ENCODE data around the gene THAP6. TPM values are rescaled to one million over a fixed set of nuclear protein-coding genes. Genes with fewer than 3 reads are reported as not detected.
A peak's percentile ranks its signal among the peaks of the same experiment; 100 is the strongest.

The THAP6 gene
- total RNA-seq, 1 donor from 2014 or later, result 31.0 TPM

DNA sequence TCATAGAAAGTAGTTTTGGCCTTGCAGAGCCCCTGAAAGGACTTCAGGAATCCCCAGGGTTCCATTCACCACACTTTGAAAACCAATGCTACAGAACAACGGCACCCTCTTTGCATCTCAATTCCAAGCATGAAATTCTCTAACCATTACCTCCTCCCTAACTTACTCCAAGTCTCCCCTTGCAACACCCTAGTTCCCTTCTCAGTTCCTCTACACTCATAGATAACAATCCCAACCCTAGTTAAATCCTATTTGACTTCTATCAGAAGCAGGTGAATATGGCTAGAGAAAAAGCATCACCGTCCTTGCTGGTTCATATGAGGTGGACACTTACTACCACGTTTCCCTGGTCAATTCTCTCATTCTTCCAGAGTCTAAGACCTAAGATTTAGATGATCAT lies 2.4 kb upstream of the THAP6 start:
- H3K9me3 Mint-ChIP-seq (ENCODE audit: unreplicated experiment), result peaks cover 2% of the 10 kb centered on the region
- no peaks in the 10 kb centered on the region for H3K36me3 Mint-ChIP-seq (ENCODE audit: unreplicated experiment)
- H3K4me3 Mint-ChIP-seq (ENCODE audit: unreplicated experiment), result no peak overlapping the region
- peaks cover 2% of the 10 kb centered on the region for H3K27me3 Mint-ChIP-seq (ENCODE audit: unreplicated experiment)
- no peak for DNase-seq
- TF ChIP-seq, protein P1, sequence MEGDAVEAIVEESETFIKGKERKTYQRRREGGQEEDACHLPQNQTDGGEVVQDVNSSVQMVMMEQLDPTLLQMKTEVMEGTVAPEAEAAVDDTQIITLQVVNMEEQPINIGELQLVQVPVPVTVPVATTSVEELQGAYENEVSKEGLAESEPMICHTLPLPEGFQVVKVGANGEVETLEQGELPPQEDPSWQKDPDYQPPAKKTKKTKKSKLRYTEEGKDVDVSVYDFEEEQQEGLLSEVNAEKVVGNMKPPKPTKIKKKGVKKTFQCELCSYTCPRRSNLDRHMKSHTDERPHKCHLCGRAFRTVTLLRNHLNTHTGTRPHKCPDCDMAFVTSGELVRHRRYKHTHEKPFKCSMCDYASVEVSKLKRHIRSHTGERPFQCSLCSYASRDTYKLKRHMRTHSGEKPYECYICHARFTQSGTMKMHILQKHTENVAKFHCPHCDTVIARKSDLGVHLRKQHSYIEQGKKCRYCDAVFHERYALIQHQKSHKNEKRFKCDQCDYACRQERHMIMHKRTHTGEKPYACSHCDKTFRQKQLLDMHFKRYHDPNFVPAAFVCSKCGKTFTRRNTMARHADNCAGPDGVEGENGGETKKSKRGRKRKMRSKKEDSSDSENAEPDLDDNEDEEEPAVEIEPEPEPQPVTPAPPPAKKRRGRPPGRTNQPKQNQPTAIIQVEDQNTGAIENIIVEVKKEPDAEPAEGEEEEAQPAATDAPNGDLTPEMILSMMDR (IDR thresholded peaks at IDR 0.05; ENCODE audit: partially characterized antibody, unreplicated experiment), result no peak
- H3K4me1 Mint-ChIP-seq (ENCODE audit: low read depth, unreplicated experiment), result peaks cover 4% of the 10 kb centered on the region
- no peak overlapping the region for H3K27ac Mint-ChIP-seq (ENCODE audit: unreplicated experiment)

DNA sequence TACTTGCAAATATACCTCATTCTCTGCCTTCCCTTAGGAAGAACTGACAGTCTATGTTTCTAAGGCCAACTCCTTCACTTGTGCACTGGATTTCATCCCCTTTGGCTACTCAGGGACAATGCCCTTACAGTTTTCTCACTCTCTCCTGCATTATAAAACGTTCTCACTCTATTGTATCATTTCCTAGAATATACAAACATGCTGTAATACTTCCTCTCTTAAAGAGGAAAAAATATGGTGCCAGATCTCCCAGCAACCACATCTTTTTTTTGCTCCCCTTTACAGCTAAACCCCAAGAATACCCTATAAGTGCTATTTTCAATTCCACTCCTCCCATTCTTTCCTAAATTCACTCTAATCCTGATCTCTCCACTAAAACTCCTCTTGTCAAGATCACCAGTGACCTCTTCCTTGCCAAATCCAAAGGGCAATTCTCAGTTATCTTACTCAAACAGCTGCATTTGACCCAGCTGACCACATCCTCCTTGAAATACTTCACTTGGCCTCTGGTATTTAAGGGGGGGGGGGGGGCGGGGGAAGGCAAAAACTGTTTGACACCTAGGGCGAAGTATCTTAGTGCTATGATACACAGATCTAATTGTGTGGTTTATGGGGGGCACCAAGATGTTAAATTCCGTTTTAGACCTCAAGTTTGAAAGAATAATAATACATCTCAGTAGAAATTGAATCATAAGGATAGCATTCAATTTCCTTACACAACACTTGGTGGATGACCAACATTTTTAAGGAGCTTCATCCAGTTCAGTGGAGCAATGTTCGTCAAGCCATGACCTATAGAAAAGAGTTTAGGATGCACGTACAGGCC lies 1.7 kb upstream of the THAP6 start:
- H3K27ac Mint-ChIP-seq (ENCODE audit: unreplicated experiment), result no peak overlapping the region
- peaks cover 2% of the 10 kb centered on the region for H3K27me3 Mint-ChIP-seq (ENCODE audit: unreplicated experiment)
- peaks cover 4% of the 10 kb centered on the region for H3K4me1 Mint-ChIP-seq (ENCODE audit: low read depth, unreplicated experiment)
- no peaks in the 10 kb centered on the region for H3K36me3 Mint-ChIP-seq (ENCODE audit: unreplicated experiment)
- TF ChIP-seq, protein P1 (IDR thresholded peaks at IDR 0.05; ENCODE audit: partially characterized antibody, unreplicated experiment), result no peak
- peaks cover 2% of the 10 kb centered on the region for H3K9me3 Mint-ChIP-seq (ENCODE audit: unreplicated experiment)
- no peak overlapping the region for H3K4me3 Mint-ChIP-seq (ENCODE audit: unreplicated experiment)
- DNase-seq, result no peak

DNA sequence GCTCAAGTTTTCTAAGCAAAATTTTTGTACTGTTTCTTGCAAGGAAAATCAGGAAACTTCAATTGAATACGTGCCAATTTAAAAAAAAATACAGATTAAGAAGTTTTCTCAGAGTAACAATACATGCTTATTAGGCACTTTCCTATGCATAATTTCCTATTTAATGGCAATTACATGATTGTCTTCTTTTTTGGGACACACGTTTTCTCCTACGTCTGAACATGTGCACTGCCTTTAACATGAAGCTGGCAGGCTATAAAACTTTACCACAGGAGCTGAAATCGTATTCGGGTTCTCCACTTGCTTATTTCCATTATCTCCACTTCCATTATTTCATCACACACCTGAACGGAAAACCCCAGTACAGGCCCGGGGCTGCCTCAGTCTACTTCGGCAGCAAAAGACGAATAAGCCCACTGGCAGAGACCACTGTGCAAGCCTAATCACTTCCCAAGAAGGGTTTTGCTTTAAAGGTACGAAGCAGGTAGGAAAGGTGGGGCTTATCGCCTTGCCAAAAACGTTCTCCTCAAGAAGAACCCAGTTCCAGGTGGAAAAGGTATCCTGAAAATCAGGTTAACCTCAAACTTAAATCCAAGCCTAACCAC lies 645 bp upstream of the THAP6 start:
- Mint-ChIP-seq H3K4me3 (ENCODE audit: unreplicated experiment) (no peak overlapping the region), H3K36me3 (ENCODE audit: unreplicated experiment) (no peaks in the 10 kb centered on the region), H3K27ac (ENCODE audit: unreplicated experiment) (peak overlapping the region; percentile 88), H3K9me3 (ENCODE audit: unreplicated experiment) (peaks cover 2% of the 10 kb centered on the region), H3K4me1 (ENCODE audit: low read depth, unreplicated experiment) (peaks cover 4% of the 10 kb centered on the region), H3K27me3 (ENCODE audit: unreplicated experiment) (peaks cover 2% of the 10 kb centered on the region)
- TF ChIP-seq, protein P1 (IDR thresholded peaks at IDR 0.05; ENCODE audit: partially characterized antibody, unreplicated experiment), result no peak
- DNase-seq, result no peak

DNA sequence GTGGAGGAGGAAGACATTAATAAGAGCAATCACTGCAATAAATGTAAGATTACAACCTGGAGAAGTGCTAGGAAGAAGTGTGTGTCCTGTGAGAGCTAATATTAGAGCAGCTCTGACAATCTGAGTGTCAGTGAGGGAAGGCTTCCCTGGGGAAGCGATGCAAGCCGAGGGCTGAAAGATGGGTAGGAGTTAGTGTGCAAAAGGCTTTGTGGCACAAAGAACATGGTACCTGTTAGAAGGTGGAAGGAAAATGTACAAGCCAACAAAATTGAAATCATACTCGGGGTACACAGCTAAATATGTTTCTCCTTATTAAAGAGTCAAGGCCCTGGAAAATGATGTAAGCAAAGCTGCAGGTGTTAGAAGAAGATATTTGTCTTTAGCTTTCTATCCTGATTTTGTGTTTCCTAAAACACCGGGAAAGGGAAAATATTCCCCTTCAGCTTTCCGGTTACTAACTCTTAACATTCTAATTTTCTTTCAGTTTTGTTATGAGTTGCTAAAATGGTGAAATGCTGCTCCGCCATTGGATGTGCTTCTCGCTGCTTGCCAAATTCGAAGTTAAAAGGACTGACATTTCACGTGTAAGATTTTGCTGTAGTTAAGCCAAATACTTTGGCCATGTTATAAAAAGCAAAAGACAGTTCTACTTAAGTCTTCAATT lies 808 bp downstream of the THAP6 start:
- Mint-ChIP-seq H3K4me1 (ENCODE audit: low read depth, unreplicated experiment) (peaks cover 4% of the 10 kb centered on the region), H3K4me3 (ENCODE audit: unreplicated experiment) (no peak overlapping the region), H3K36me3 (ENCODE audit: unreplicated experiment) (no peaks in the 10 kb centered on the region), H3K27ac (ENCODE audit: unreplicated experiment) (peak overlapping the region; percentile 88), H3K27me3 (ENCODE audit: unreplicated experiment) (peaks cover 2% of the 10 kb centered on the region), H3K9me3 (ENCODE audit: unreplicated experiment) (peaks cover 2% of the 10 kb centered on the region)
- TF ChIP-seq, protein P1 (IDR thresholded peaks at IDR 0.05; ENCODE audit: partially characterized antibody, unreplicated experiment), result no peak
- DNase-seq, result no peak
